Transverse colon (tissue), 4 donors: Measurements from ENCODE around the gene C1orf159. TPM values are rescaled to one million over a fixed set of nuclear protein-coding genes. Genes with fewer than 3 reads are reported as not detected.

ENCODE experiments used
- DNase-seq: peaks from one replicate; pipeline ENCODE4 v3.0.0-alpha.2; 2019
- H3K27ac ChIP-seq, 4 donors: fragments of 200-600 bp; sonication (generic); 2 replicates each; pipeline ENCODE4 v1.5.1; 2016 to 2018; ENCODE audit warnings: inconsistent platforms in 4 of 4
- H3K27me3 ChIP-seq: fragments of 200-600 bp; sonication (generic); 2 replicates; pipeline ENCODE4 v1.5.1; 2017; ENCODE audit warnings: inconsistent platforms
- H3K36me3 ChIP-seq, 4 donors: fragments of 200-600 bp; sonication (generic); 2 replicates each; pipeline ENCODE4 v1.5.1; 2017 to 2019; ENCODE audit warnings: inconsistent platforms in 4 of 4
- H3K4me1 ChIP-seq, 4 donors: fragments of 200-600 bp; sonication (generic); 2 replicates each; pipeline ENCODE4 v1.5.1; 2017 to 2020; ENCODE audit warnings: inconsistent platforms in 4 of 4
- H3K4me3 ChIP-seq, 4 donors: fragments of 200-600 bp; sonication (generic); 1 replicate in 1 of 4; 2 replicates in 3 of 4; pipeline versions ENCODE4 v1.5.1 to v1.6.1; 2017 to 2019; ENCODE audit warnings: inconsistent platforms in 4 of 4
- H3K9me3 ChIP-seq, 2 donors: fragments of 200-600 bp; sonication (generic); 2 replicates each; pipeline ENCODE4 v1.5.1; 2017 to 2019; ENCODE audit warnings: inconsistent platforms in 2 of 2
- CTCF ChIP-seq, 5 experiments: fragments of 200-600 bp in 3 of 5; fragments of 450-650 bp in 2 of 5; sonication (generic) in 3 of 5; IDR thresholded peaks; 1 replicate in 2 of 5; 2 replicates in 3 of 5; pipeline ENCODE4 v1.5.1; 2016 to 2017; ENCODE audit warnings: antibody characterized with exemption in 5 of 5, inconsistent platforms in 3 of 5, mild to moderate bottlenecking in 2 of 5, moderate library complexity in 1 of 5
- EP300 ChIP-seq: sonication (generic); formaldehyde crosslinking; IDR thresholded peaks from one replicate; pipeline ENCODE4 v1.6.1; 2017; ENCODE audit warnings: antibody characterized with exemption, low read depth
- POLR2A ChIP-seq: fragments of 450-650 bp; IDR thresholded peaks from one replicate; pipeline ENCODE4 v1.6.1; 2016; ENCODE audit warnings: antibody characterized with exemption, mild to moderate bottlenecking, moderate library complexity
- POLR2AphosphoS5 ChIP-seq, 3 donors: sonication (generic); formaldehyde crosslinking; IDR thresholded peaks; one replicate each; pipeline ENCODE4 v1.6.1; 2016; ENCODE audit warnings: antibody characterized with exemption in 3 of 3
- WGBS, 2 donors: methylation state at CpG; one replicate each; pipeline ENCODE4 v1.1.5; 2018; ENCODE audit warnings: low coverage in 1 of 2; 5-methylcytosine and 5-hydroxymethylcytosine counted together
- in situ Hi-C, 4 donors: fragments of 200-750 bp; cut with MboI; loops; one replicate each; pipeline versions ENCODE4 v1.15.0 to v1.15.1; 2017; ENCODE audit warnings: low sequenced_read_pairs in 3 of 4, low pct_ligation_motif_present in 1 of 4, low pct_unique_long_range_greater_than_20kb in 1 of 4
- intact Hi-C: fragments of 100-400 bp; cut with DNase I; formaldehyde crosslinking; loops from one replicate; pipeline ENCODE4 v1.15.1; 2023; ENCODE audit warnings: low total_unique reads
- total RNA-seq, 4 donors: library from RNA; depleted of rRNA; stranded (reverse); fragments of >200 nt; gene quantifications; one replicate each; pipeline ENCODE4 v1.1.0, GENCODE V29; 2016

The C1orf159 gene
- total RNA-seq, 4 donors from 2014 or later, result 23.6 to 108 (median 47.3) TPM

DNA sequence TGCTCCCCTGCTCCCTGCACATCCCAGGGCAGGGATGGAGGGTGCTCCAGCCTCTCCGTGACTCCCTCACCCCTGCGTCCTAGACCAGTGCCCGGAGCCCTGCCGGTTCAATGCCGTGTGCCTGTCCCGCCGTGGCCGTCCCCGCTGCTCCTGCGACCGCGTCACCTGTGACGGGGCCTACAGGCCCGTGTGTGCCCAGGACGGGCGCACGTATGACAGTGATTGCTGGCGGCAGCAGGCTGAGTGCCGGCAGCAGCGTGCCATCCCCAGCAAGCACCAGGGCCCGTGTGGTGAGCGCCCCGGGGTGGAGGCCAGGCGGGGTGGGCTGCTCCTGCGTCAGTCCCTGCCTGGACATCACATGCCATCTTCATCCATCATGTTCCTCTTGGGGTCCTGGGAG is 74.0 kb downstream of the C1orf159 start:
- DNase-seq, result no peak
- H3K4me1 ChIP-seq, result peaks cover 9 to 15% (median 13%) of the 10 kb centered on the region in 4 donors
- no peak overlapping the region for H3K4me3 ChIP-seq
- H3K9me3 ChIP-seq, result no peaks in the 10 kb centered on the region
- no peak overlapping the region for H3K27ac ChIP-seq
- peaks cover 24% of the 10 kb centered on the region for H3K27me3 ChIP-seq
- intact Hi-C loops, result no loop called here
- WGBS, 2 donors, result 89% methylated on average over 25 of the region's 25 CpGs; no CpG with 5 or more reads in 1 of the 2 donors
- no peaks in the 10 kb centered on the region for H3K36me3 ChIP-seq
- TF ChIP-seq CTCF (IDR thresholded peaks at IDR 0.05) (no peak), POLR2AphosphoS5 (IDR thresholded peaks at IDR 0.05) (no peak), EP300 (no peak), POLR2A (no peak)
- in situ Hi-C loops, result no loop called here

GRCh38 chr1:1041092-1041523 is 74.8 kb downstream of the C1orf159 start:
- intact Hi-C loops, result no loop called here
- Histone ChIP-seq H3K9me3 (no peaks in the 10 kb centered on the region), H3K36me3 (no peaks in the 10 kb centered on the region), H3K27me3 (peaks cover 24% of the 10 kb centered on the region), H3K4me3 (no peak overlapping the region), H3K4me1 (peaks cover 9 to 15% (median 13%) of the 10 kb centered on the region in 4 donors), H3K27ac (no peak overlapping the region)
- no peak for TF ChIP-seq POLR2A
- TF ChIP-seq EP300, result no peak
- TF ChIP-seq CTCF (IDR thresholded peaks at IDR 0.05), result no peak
- TF ChIP-seq POLR2AphosphoS5 (IDR thresholded peaks at IDR 0.05), result no peak
- 92% methylated on average over 40 of the region's 60 CpGs; no CpG with 5 or more reads in 1 of the 2 donors for WGBS, 2 donors
- in situ Hi-C loops, result no loop called here
- DNase-seq, result no peak

- H3K36me3 ChIP-seq, result no peaks in the 10 kb centered on the region
- H3K9me3 ChIP-seq, result no peaks in the 10 kb centered on the region
- TF ChIP-seq CTCF (IDR thresholded peaks at IDR 0.05) (peak in 2 of 5 experiments; percentile 8 to 41), POLR2AphosphoS5 (IDR thresholded peaks at IDR 0.05) (peak in 1 of 3 donors; percentile 15), POLR2A (no peak), EP300 (no peak)
- H3K4me1 ChIP-seq, result peaks cover 9 to 15% (median 13%) of the 10 kb centered on the region in 4 donors
- in situ Hi-C loops, result no loop called here
- peak overlapping the region; percentile 5 to 50 (median 29) for H3K4me3 ChIP-seq
- H3K27ac ChIP-seq, result peak overlapping the region in 1 of 4 donors; percentile 50
- H3K27me3 ChIP-seq, result peaks cover 24% of the 10 kb centered on the region
- 3% methylated on average over 50 of the region's 99 CpGs; no CpG with 5 or more reads in 1 of the 2 donors for WGBS, 2 donors
- DNase-seq, result peak; percentile 82
- intact Hi-C loops, result no loop called here
Observed at GRCh38 chr1:1040004-1040991, 75.6 kb downstream of the C1orf159 start.

GRCh38 chr1:1039145-1039910 is 76.6 kb downstream of the C1orf159 start:
- Histone ChIP-seq H3K27me3 (peaks cover 30% of the 10 kb centered on the region), H3K9me3 (no peaks in the 10 kb centered on the region), H3K4me1 (peaks cover 9 to 17% (median 14%) of the 10 kb centered on the region in 4 donors), H3K27ac (no peak overlapping the region), H3K4me3 (peak overlapping the region in 1 of 4 donors; percentile 50), H3K36me3 (no peaks in the 10 kb centered on the region)
- intact Hi-C loops, result no loop called here
- 53% methylated on average over 7 to 17 of the region's 17 CpGs for WGBS, 2 donors
- in situ Hi-C loops, result loop anchor here in 1 of 4 donors (10.0 kb wide), 1 partner anchor 75 kb away; the partner anchor contains the start of gene C1orf159
- TF ChIP-seq EP300 (no peak), POLR2A (no peak), CTCF (IDR thresholded peaks at IDR 0.05) (no peak), POLR2AphosphoS5 (IDR thresholded peaks at IDR 0.05) (no peak)
- no peak for DNase-seq
